ENCODE data around the gene MAP2K2. TPM values are rescaled to one million over a fixed set of nuclear protein-coding genes. Genes with fewer than 3 reads are reported as not detected.
"Not testable (repeated sequence)": the region's sequence is repeated elsewhere in the genome, so short reads cannot be mapped to it uniquely, and the experiment has no call there.

Gene MAP2K2
- total RNA-seq, 1 experiment from 2014 or later = 177 TPM

DNA sequence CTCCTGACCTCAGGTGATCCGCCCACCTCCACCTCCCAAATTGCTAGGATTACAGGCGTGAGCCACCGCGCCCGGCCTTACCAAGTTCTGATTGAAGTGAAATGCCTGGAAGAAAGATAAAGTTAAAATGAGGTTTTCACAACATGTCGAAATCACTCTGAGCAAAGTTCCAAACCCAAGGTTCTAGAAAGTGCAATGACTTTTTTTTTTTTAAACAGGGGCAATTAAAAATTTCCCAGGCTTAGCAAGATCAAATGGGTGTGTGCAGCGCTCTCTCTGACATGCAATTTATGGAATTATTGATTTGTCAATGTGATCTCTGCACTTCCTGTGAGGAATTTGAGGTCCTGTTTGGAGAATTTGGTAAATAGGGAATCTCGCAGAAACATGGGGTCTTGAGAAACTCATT is 12.8 kb upstream of the MAP2K2 start (continued):
- TF ChIP-seq, protein P1, sequence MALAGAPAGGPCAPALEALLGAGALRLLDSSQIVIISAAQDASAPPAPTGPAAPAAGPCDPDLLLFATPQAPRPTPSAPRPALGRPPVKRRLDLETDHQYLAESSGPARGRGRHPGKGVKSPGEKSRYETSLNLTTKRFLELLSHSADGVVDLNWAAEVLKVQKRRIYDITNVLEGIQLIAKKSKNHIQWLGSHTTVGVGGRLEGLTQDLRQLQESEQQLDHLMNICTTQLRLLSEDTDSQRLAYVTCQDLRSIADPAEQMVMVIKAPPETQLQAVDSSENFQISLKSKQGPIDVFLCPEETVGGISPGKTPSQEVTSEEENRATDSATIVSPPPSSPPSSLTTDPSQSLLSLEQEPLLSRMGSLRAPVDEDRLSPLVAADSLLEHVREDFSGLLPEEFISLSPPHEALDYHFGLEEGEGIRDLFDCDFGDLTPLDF (CRISPR knock-in tag; IDR thresholded peaks at IDR 0.05) = no peak
- TF ChIP-seq, protein P2, sequence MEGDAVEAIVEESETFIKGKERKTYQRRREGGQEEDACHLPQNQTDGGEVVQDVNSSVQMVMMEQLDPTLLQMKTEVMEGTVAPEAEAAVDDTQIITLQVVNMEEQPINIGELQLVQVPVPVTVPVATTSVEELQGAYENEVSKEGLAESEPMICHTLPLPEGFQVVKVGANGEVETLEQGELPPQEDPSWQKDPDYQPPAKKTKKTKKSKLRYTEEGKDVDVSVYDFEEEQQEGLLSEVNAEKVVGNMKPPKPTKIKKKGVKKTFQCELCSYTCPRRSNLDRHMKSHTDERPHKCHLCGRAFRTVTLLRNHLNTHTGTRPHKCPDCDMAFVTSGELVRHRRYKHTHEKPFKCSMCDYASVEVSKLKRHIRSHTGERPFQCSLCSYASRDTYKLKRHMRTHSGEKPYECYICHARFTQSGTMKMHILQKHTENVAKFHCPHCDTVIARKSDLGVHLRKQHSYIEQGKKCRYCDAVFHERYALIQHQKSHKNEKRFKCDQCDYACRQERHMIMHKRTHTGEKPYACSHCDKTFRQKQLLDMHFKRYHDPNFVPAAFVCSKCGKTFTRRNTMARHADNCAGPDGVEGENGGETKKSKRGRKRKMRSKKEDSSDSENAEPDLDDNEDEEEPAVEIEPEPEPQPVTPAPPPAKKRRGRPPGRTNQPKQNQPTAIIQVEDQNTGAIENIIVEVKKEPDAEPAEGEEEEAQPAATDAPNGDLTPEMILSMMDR (IDR thresholded peaks at IDR 0.05) = no peak
- no peak for TF ChIP-seq ZNF219 (CRISPR knock-in tag; IDR thresholded peaks at IDR 0.05; ENCODE audit: borderline replicate concordance)

DNA sequence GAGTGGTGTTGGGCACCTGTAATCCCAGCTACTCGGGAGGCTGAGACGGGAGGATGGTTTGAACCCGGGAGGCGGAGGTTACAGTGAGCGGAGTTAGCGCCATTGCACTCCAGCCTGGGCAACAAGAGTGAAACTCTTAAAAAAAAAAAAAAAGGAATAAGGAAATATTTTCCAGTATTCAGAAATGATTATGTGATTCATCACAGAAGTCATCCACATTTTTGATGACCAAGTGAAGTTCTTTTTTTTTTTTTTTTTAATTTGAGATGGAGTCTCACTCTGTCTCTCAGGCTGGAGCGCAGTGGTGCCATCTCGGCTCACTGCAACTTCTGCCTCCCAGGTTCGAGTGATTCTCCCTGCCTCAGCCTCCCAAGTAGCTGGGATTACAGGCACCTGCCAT is 11.5 kb upstream of the MAP2K2 start:
- CTCF ChIA-PET = interaction anchor here (0.7 to 1.5 kb wide), 3 partner anchors 51 to 448 kb away, joined by 3 to 4 read pairs (median 4); no protein-coding TSS in a partner anchor
- H3K4me1 Mint-ChIP-seq; H3K27ac Mint-ChIP-seq; ATAC-seq; DNase-seq (ENCODE audit: low spot score); H3K9me3 Mint-ChIP-seq; H3K36me3 Mint-ChIP-seq; H3K4me3 Mint-ChIP-seq: not testable (repeated sequence)
- H3K27me3 Mint-ChIP-seq (ENCODE audit: low read depth) = peaks cover 15% of the 10 kb centered on the region
- POLR2A ChIA-PET = interaction anchor here (0.6 to 0.7 kb wide), 4 partner anchors 23 to 286 kb away, joined by 3 to 4 read pairs (median 4); partner anchors contain the start of gene EEF2

DNA sequence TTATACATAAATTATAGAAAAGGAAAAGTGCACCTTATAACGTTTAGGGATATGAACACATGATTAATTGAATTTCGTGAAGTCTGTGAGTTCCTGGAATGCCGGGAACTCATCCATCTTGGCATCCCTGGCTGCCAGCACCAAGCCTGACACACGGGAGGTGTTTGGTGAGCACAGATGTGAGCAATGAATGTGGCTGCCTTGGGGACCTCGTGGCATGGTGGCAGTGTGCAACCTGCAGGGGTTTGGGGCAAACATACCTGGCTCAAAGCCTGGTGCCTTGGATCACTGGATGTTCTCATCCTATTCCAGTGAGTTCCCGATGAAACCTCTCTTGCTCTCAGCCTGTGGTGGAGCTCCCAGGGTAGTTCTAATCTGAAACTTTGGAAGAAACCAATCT is 10.4 kb upstream of the MAP2K2 start:
- ChIA-PET POLR2A (no interaction called here), CTCF (interaction anchor here (0.8 to 1.5 kb wide), 2 partner anchors 52 to 133 kb away, joined by 3 read pairs; no protein-coding TSS in a partner anchor)
- H3K4me1 Mint-ChIP-seq = 0 out of 2 replicates have a peak, but pooled peaks cover 2% of the 10 kb centered on the region
- no peak overlapping the region for H3K27ac Mint-ChIP-seq
- peaks cover 15% of the 10 kb centered on the region for H3K27me3 Mint-ChIP-seq (ENCODE audit: low read depth)
- peaks cover 1% of the 10 kb centered on the region; the same call in 1 of the 2 replicates for H3K9me3 Mint-ChIP-seq
- ATAC-seq (no peak), DNase-seq (ENCODE audit: low spot score) (no peak)
- no peaks in the 10 kb centered on the region for H3K36me3 Mint-ChIP-seq
- H3K4me3 Mint-ChIP-seq = no peak overlapping the region
- TF ChIP-seq, protein P3, sequence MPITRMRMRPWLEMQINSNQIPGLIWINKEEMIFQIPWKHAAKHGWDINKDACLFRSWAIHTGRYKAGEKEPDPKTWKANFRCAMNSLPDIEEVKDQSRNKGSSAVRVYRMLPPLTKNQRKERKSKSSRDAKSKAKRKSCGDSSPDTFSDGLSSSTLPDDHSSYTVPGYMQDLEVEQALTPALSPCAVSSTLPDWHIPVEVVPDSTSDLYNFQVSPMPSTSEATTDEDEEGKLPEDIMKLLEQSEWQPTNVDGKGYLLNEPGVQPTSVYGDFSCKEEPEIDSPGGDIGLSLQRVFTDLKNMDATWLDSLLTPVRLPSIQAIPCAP (CRISPR knock-in tag; IDR thresholded peaks at IDR 0.05) = no peak

DNA sequence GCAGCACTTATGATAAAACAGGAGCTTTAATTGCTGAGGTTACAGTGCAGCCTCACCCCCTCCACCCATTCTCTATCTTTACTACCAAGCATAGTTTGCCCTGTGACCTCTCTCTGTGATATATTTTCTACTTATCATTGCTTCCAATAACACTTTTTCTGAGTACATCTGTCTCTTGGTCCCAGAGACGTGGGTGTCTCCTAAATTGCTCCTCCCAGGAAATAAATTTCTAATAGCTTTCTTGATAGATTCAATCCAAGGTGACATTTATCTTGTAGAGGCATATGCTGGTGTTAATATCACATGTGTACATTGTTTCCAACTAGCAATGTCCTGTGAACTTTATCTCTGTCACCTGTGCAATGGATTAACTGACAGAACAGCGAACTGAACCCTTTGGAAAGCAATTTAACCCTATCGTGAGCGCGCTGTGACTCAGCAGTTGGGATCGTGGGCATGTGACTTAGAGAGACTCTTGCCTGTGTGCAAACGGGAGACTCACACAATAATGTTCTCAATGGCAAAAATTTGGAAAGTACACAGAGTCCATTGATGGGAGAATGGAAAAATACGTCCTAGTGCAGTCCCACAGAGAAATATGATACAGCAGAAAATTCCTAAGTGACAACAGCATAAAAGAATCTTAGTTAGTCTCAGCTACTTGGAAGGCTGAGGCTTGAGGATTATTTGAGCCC is 7.0 kb upstream of the MAP2K2 start:
- DNase-seq (ENCODE audit: low spot score) = no peak
- Mint-ChIP-seq H3K9me3 (no peaks in the 10 kb centered on the region), H3K27me3 (ENCODE audit: low read depth) (peaks cover 18% of the 10 kb centered on the region), H3K27ac (no peak overlapping the region), H3K36me3 (no peaks in the 10 kb centered on the region), H3K4me1 (0 out of 2 replicates have a peak, but pooled peaks cover 2% of the 10 kb centered on the region), H3K4me3 (no peak overlapping the region)
- ATAC-seq = no peak
- no peak for TF ChIP-seq HMGA2 (CRISPR knock-in tag; IDR thresholded peaks at IDR 0.05)
- TF ChIP-seq ZNF396 (CRISPR knock-in tag; IDR thresholded peaks at IDR 0.05; ENCODE audit: borderline replicate concordance) = no peak
- TF ChIP-seq GABPB1 (CRISPR knock-in tag; IDR thresholded peaks at IDR 0.05) = 0 out of 2 replicates have a peak, but pooled peaks have one; percentile 18
- ChIA-PET CTCF (interaction anchor here (0.7 to 4.9 kb wide), 3 partner anchors 9 to 221 kb away, joined by 3 to 46 read pairs (median 3); no protein-coding TSS in a partner anchor), POLR2A (interaction anchor here (0.5 kb wide), 2 partner anchors 10 to 15 kb away, joined by 4 read pairs; no protein-coding TSS in a partner anchor)

DNA sequence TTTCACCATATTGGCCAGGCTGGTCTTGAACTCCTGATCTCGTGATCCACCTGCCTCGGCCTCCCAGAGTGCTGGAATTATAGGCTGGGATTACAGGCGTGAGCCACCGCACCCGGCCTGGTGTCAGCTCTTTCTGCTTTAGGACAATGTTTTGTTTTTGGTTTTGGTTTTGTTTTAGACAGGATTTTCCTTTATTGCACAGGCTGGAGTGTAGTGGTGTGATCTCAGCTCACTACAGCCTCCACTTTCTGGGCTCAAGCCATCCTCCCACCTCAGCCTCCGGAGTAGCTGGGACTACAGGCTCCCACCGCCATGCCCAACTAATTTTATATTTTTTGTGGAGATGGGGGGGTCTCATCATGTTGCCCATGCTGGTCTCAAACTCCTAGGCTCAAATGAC is 5.1 kb upstream of the MAP2K2 start:
- POLR2A ChIA-PET = not testable (repeated sequence)
- CTCF ChIA-PET = interaction anchor here (0.6 to 4.9 kb wide), 3 partner anchors 11 to 104 kb away, joined by 3 to 46 read pairs (median 3); no protein-coding TSS in a partner anchor

DNA sequence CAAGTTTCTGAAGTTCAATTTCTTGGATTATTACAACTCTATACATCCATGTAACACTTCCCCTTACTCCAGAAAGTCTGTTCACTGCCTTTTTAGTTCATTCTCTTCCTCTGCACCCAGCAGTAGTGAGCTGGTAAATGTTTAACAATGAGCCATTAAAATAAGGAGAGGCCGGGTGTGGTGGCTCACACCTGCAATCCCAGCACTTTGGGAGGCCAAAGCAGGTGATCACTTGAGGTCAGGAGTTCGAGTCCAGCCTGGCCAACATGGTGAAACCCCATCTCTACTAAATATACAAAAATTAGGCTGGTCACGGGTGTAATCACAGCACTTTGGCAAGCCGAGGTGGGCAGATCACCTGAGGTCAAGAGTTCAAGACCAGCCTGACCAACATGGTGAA is 3.4 kb upstream of the MAP2K2 start:
- H3K27me3 Mint-ChIP-seq (ENCODE audit: low read depth); POLR2A ChIA-PET; DNase-seq (ENCODE audit: low spot score); H3K27ac Mint-ChIP-seq; ATAC-seq; H3K4me3 Mint-ChIP-seq; H3K36me3 Mint-ChIP-seq; H3K9me3 Mint-ChIP-seq: not testable (repeated sequence)
- CTCF ChIA-PET = interaction anchor here (4.9 kb wide), 1 partner anchor 13 kb away, joined by 46 read pairs; no protein-coding TSS in a partner anchor
- H3K4me1 Mint-ChIP-seq = peaks cover 14% of the 10 kb centered on the region

More for the DNA sequence above, 5.1 kb upstream of the MAP2K2 start:
- not testable (repeated sequence) for ATAC-seq; H3K9me3 Mint-ChIP-seq; H3K4me1 Mint-ChIP-seq; H3K4me3 Mint-ChIP-seq; H3K27ac Mint-ChIP-seq; DNase-seq (ENCODE audit: low spot score); H3K36me3 Mint-ChIP-seq
- H3K27me3 Mint-ChIP-seq (ENCODE audit: low read depth) = peaks cover 12% of the 10 kb centered on the region
